K562 (cell line): ENCODE data around the gene PEAR1. TPM values are rescaled to one million over a fixed set of nuclear protein-coding genes. Genes with fewer than 3 reads are reported as not detected.

Experiments used
- ATAC-seq: fragments of 200-7000 bp; cut with Tn5 transposase; 3 replicates; pipeline ENCODE4 v1.9.1; 2020; ENCODE audit warnings: moderate library complexity
- BruUV-seq: library from RNA; stranded (reverse); fragments of 400-500 nt; replicated peaks from 2 replicates; lab custom pipeline; 2021; lab: Mats Ljungman, UMichigan
- CTCF ChIA-PET: fragments of 300-600 bp; formaldehyde crosslinking; extraction: SDS; loops from one replicate; lab custom pipeline; 2021; ENCODE audit warnings: low intra/inter-chr PET ratio; lab: Yijun Ruan, JAX
- POLR2A ChIA-PET: fragments of 300-600, 350-650 bp; sonication (Branson Sonifier 250); formaldehyde crosslinking; extraction: SDS; loops from one replicate; lab custom pipeline; 2021; ENCODE audit warnings: antibody characterized with exemption, inconsistent platforms; lab: Yijun Ruan, JAX
- DNase-seq, 4 experiments: peaks; one replicate each; pipeline versions ENCODE4 v3.0.0 to v3.0.0-alpha.2; 2011 to 2018; ENCODE audit warnings: low spot score in 3 of 4, mixed read lengths in 3 of 4; ENCODE audit errors: extremely low read depth in 1 of 4
- FAIRE-seq: peaks from 2 replicates; lab custom pipeline; 2011; peaks lifted over from hg19 to GRCh38; lab: Jason Lieb, UNC
- H2AFZ ChIP-seq: 2 replicates; pipeline ENCODE4 v1.6.0; 2011; ENCODE audit warnings: low read depth, low read length, control low read depth, inconsistent platforms
- H3K27ac ChIP-seq: fragments of 200-600 bp; 3 replicates; pipeline ENCODE4 v1.8.0; 2011; ENCODE audit warnings: low read depth, mild to moderate bottlenecking, control low read depth, inconsistent platforms, low read length, moderate library complexity, mixed read lengths; ENCODE audit errors: extremely low read depth
- H3K27me3 ChIP-seq, 2 experiments: fragments of 300-600 bp in 1 of 2; 2 replicates in 1 of 2; 3 replicates in 1 of 2; pipeline versions ENCODE4 v1.6.0 to v1.8.0; 2011; ENCODE audit warnings: inconsistent platforms in 2 of 2, low read length in 2 of 2, mild to moderate bottlenecking in 1 of 2, mixed read lengths in 1 of 2, moderate library complexity in 1 of 2; ENCODE audit not compliant: control insufficient read depth in 2 of 2, insufficient read depth in 2 of 2
- H3K36me3 ChIP-seq: fragments of 300-600 bp; 3 replicates; pipeline ENCODE4 v1.8.0; 2011; ENCODE audit warnings: mild to moderate bottlenecking, low read length, inconsistent platforms; ENCODE audit not compliant: control insufficient read depth, insufficient read depth
- H3K4me1 ChIP-seq, 2 experiments: fragments of 200-600 bp in 1 of 2; replicated peaks in 1 of 2; 2 replicates in 1 of 2; 3 replicates in 1 of 2; pipeline versions ENCODE4 v1.5.1 to v1.8.0; 2011; ENCODE audit warnings: inconsistent platforms in 2 of 2, low read length in 2 of 2, mild to moderate bottlenecking in 1 of 2, mixed read lengths in 1 of 2, moderate library complexity in 1 of 2; ENCODE audit not compliant: control insufficient read depth in 2 of 2, insufficient read depth in 2 of 2
- H3K4me2 ChIP-seq: 2 replicates; pipeline ENCODE4 v1.6.1; 2011; ENCODE audit warnings: low read length, control low read depth, inconsistent platforms, mixed read lengths; ENCODE audit not compliant: insufficient read depth
- H3K4me3 ChIP-seq: fragments of 200-600 bp; sonication (generic), shearing (Covaris generic); 2 replicates; pipeline ENCODE4 v1.5.1; 2016; ENCODE audit warnings: control low read depth, inconsistent platforms
- H3K79me2 ChIP-seq: fragments of 200-600 bp; 3 replicates; pipeline ENCODE4 v1.8.0; 2011; ENCODE audit warnings: low read length, inconsistent platforms; ENCODE audit not compliant: control insufficient read depth, insufficient read depth
- H3K9ac ChIP-seq, 2 experiments: 2 replicates each; pipeline versions ENCODE4 v1.6.0 to v1.6.1; 2011; ENCODE audit warnings: low read depth in 2 of 2, low read length in 2 of 2, control low read depth in 1 of 2, inconsistent platforms in 1 of 2, mild to moderate bottlenecking in 1 of 2, mixed read lengths in 1 of 2; ENCODE audit not compliant: insufficient read depth in 1 of 2
- H3K9me1 ChIP-seq: one replicate; pipeline ENCODE4 v1.6.0; 2011; ENCODE audit warnings: inconsistent platforms, mild to moderate bottlenecking, low read length, moderate library complexity; ENCODE audit not compliant: control insufficient read depth, insufficient read depth
- H3K9me3 ChIP-seq: replicated peaks from 2 replicates; pipeline ENCODE4 v1.5.1; 2011; ENCODE audit warnings: low read depth, low read length, inconsistent platforms; ENCODE audit not compliant: control insufficient read depth, insufficient read depth
- H4K20me1 ChIP-seq: replicated peaks from 2 replicates; pipeline ENCODE4 v1.6.1; 2011; ENCODE audit warnings: low read length, inconsistent platforms, mixed read lengths; ENCODE audit not compliant: control insufficient read depth, insufficient read depth
- ATF1 ChIP-seq, 2 experiments: fragments of 450-650 bp in 1 of 2; IDR thresholded peaks; 2 replicates each; pipeline ENCODE4 v1.6.1; 2016; ENCODE audit warnings: missing compliant biosample characterization in 1 of 2, missing genetic modification characterization in 1 of 2
- EP300 ChIP-seq: IDR thresholded peaks from 2 replicates; pipeline ENCODE4 v1.6.1; 2012; ENCODE audit warnings: low read length, improper control_type of control experiment
- HDGF ChIP-seq: fragments of 450-650 bp; IDR thresholded peaks from 2 replicates; pipeline ENCODE4 v1.6.1; 2016
- MGA ChIP-seq: fragments of 450-650 bp; IDR thresholded peaks from 2 replicates; pipeline ENCODE4 v1.6.1; 2016; ENCODE audit warnings: mild to moderate bottlenecking, moderate library complexity
- ZBTB11 ChIP-seq, 3 experiments: fragments of 200-800 bp in 1 of 3; fragments of 250-450 bp in 1 of 3; fragments of 450-650 bp in 1 of 3; sonication (Bioruptor Pico) in 1 of 3; sonication (Bioruptor generic) in 1 of 3; formaldehyde crosslinking in 1 of 3; IDR thresholded peaks; 2 replicates each; pipeline versions ENCODE4 v1.6.1 to v1.8.0; 2016 to 2022; ENCODE audit warnings: mild to moderate bottlenecking in 2 of 3, missing genetic modification characterization in 2 of 3, missing compliant biosample characterization in 1 of 3, moderate library complexity in 1 of 3
- ZNF12 ChIP-seq: sonication (generic); formaldehyde crosslinking; IDR thresholded peaks from 2 replicates; pipeline ENCODE4 v1.4.0; 2020; ENCODE audit warnings: mild to moderate bottlenecking, missing genetic modification reagents
- WGBS: fragments of 100-300 bp; shearing (Covaris generic); methylation state at CpG from one replicate; pipeline ENCODE4 v1.1.6; 2016; ENCODE audit warnings: low coverage, mixed read lengths; ENCODE audit not compliant: insufficient coverage; ENCODE audit errors: missing lambda C conversion rate; 5-methylcytosine and 5-hydroxymethylcytosine counted together
- in situ Hi-C: fragments of 300-500 bp; cut with MboI; formaldehyde crosslinking; loops from 4 replicates; pipeline ENCODE4 v1.15.0; 2018; ENCODE audit warnings: inconsistent platforms, mixed read lengths
- intact Hi-C: fragments of 100-400 bp; cut with micrococcal nuclease; formaldehyde crosslinking; loops from 2 replicates; pipeline ENCODE4 v1.14.2; 2022
- polyA plus RNA-seq, 8 experiments: library from polyadenylated mRNA; depleted of rRNA in 4 of 8; stranded (reverse) in 5 of 8; unstranded in 3 of 8; fragments of >200 nt; fragmentation: Nextera tagmentation in 2 of 8; fragmentation: Illumina TruSeq in 1 of 8; extraction: Ambion mirVana in 2 of 8; extraction: Trizol in 1 of 8; gene quantifications; 2 replicates each; pipeline versions ENCODE4 v1.2.1 to v1.2.3, GENCODE V29; 2011 to 2014; ENCODE audit warnings: inconsistent platforms in 1 of 8, missing spikeins in 1 of 8
- total RNA-seq, 7 experiments: library from RNA; depleted of rRNA in 6 of 7; stranded (reverse); fragments of >200 nt in 6 of 7; fragmentation: Illumina TruSeq in 2 of 7; extraction: Trizol in 2 of 7; gene quantifications; 2 replicates each; pipeline versions ENCODE4 v1.2.1 to v1.2.3, GENCODE V29; 2011 to 2021; ENCODE audit warnings: low replicate concordance in 1 of 7

The PEAR1 gene
- total and polyA plus RNA-seq, 9 of the 15 experiments (the other 6 are each of a cell fraction or from before 2014, with no cell fraction given), result 0.87 to 13.9 (median 6.1) TPM

GRCh38 chr1:156913809-156914387, 20.4 kb downstream of the PEAR1 start:
- ChIA-PET CTCF (no interaction called here), POLR2A (interaction anchor here (0.6 to 2.0 kb wide), 5 partner anchors 14 to 299 kb away, joined by 3 to 7 read pairs (median 3); partner anchors contain the start of genes ISG20L2 and METTL25B)
- in situ Hi-C loops, result no loop called here
- H3K27ac ChIP-seq, result peak overlapping the region; percentile 61
- DNase-seq (no peak), ATAC-seq (peak; percentile 13), FAIRE-seq (no peak)
- peaks cover 23% of the 10 kb centered on the region for H3K79me2 ChIP-seq
- H3K36me3 ChIP-seq, result peaks cover 6% of the 10 kb centered on the region
- H3K9me3 ChIP-seq, result peaks cover 3% of the 10 kb centered on the region; the same call in 1 of the 2 replicates
- H3K9me1 ChIP-seq, result no peaks in the 10 kb centered on the region
- H3K9ac ChIP-seq, result peak overlapping the region; percentile 80 to 88
- no peaks in the 10 kb centered on the region for H4K20me1 ChIP-seq
- no peaks in the 10 kb centered on the region for H3K27me3 ChIP-seq
- peak overlapping the region; percentile 82 for H2AFZ ChIP-seq
- intact Hi-C loops, result no loop called here
- peak overlapping the region; percentile 93 for H3K4me2 ChIP-seq
- BruUV-seq, result TSS peak; percentile 74
- peak overlapping the region; percentile 50 for H3K4me3 ChIP-seq
- 12% methylated on average over 13 of the region's 13 CpGs for WGBS
- peaks cover 42 to 48% of the 10 kb centered on the region in 2 experiments for H3K4me1 ChIP-seq
- TF ChIP-seq EP300 (no peak), HDGF (peak; percentile 74; the same call in 1 of the 2 replicates), ZBTB11 (CRISPR knock-in tag; IDR thresholded peaks at IDR 0.05) (0 out of 6 replicates have a peak, but pooled peaks of 1 of the 3 experiments have one; percentile 9), ZNF12 (CRISPR knock-in tag) (peak; percentile 1; the same call in 1 of the 2 replicates), MGA (no peak), ATF1 (CRISPR knock-in tag; IDR thresholded peaks at IDR 0.05) (no peak), ATF1 (tag; IDR thresholded peaks at IDR 0.05) (peak; percentile 2; the same call in 1 of the 2 replicates)
